GM18867 (cell line): ENCODE data around the gene GOLGA6C.
"Not testable (repeated sequence)": the region's sequence is repeated elsewhere in the genome, so short reads cannot be mapped to it uniquely, and the experiment has no call there.

ENCODE experiments used
- ATAC-seq: cut with Tn5 transposase; IDR thresholded peaks from one replicate; pipeline ENCODE4 v1.9.1; 2021; ENCODE audit warnings: mild to moderate bottlenecking, moderate library complexity; ENCODE audit not compliant: unreplicated experiment

Gene GOLGA6C

DNA sequence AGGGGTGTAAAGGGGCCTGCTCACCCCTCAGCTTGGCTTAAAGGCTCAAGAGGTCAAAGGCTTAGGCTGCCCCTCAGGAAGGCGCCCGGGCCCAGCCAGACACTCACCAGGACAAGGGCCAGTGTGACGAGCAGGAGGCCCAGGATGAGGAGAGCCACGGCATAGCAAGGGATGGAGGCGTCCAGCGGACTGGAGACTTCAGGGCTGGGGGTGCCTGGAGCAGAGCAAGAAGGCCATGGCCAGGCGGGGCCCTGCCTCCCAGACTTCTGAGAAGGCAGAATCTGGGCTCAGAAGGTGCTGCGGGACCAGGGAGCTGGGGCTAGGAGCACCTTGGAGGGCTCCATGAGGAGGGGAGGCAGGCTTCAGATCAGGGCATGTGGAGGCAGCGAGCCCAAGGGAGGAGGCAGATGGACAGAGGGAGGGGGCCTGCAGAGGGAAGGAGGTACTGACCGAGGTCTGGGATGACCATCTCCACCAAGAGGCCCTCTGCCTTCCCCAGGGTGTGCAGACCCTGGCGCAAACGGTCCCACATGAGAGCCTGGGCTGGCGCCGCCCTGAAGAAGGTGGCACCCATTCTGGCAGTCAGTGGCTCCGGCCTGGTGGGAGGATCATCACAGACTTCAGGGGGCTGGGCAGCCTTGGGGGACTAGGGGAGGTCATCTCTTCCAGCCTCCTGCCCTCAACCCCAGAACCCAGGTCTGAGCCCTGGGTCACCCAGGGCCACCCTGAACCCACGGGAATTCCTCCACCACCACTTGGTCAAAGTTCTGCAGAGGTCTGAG lies 32.0 kb upstream of the GOLGA6C start:
- no peak for ATAC-seq

DNA sequence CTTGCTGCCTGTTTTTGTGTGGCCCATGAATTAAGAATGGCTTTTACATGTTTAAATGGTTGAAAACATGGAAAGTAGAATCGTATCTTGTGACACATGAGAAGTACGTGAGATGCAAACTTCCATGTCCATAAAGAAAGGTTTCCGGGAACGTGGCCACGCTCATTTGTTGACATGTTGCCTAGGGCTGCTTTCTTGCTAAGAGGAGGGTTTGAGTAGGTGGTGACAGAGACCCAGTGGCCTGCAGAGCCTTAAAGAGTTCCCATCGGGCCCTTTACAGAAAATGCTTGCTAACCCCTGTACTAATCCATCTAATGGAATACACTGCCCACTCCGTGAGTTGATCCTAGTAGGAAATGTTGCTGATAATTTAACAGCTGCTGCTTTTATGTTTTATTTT lies 31.0 kb upstream of the GOLGA6C start:
- ATAC-seq: not testable (repeated sequence)

DNA sequence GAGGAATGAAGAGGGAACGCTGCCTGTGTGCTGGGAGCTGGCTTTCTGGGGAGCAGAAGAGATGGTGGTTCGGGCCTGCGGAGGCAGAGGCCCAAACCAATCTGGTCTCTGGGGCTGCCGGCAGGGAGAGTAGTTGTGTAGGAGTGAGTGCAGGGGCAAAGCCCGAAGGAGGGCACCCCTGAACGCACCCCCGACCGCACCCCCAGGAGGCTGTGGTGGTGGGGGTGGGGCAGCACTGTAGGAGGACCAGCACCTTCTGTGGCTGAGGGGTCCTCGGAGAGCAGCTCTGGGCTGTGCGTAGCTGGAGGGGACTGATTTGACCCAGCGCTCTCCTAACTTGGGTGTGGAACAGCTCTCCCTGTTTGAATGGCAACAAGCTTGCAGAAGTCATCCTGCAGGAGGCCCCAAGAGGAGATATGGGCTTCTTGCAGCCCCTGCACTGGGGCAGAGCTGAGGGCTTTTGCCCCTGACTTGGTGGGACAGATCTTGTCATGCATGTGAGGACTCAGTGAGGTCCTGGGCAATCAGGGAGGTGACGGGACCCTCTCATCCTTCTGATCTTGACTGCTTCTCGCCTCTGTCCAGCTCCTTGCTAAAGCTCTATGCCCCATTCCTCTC lies 30.4 kb upstream of the GOLGA6C start:
- ATAC-seq: no peak

DNA sequence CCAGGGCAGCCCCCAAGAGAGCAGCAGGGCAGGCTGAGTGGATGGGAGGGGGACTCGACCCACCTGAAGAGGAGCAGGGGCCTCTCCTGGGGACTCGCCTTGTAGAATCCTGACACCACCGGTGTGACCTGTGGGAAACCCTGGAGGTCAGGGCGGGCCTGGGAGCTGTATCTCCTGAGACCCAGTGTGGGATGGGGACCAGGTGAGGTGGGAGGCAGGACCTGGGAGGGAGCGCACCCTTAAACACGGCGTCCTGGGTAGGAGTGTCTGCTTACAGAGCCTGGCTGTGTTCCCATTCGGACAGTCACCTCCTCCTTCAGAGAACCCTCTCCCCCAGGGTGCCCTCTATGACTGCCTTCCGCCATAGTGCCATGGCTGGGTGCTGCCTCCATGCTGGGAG lies 29.3 kb upstream of the GOLGA6C start:
- no peak for ATAC-seq

DNA sequence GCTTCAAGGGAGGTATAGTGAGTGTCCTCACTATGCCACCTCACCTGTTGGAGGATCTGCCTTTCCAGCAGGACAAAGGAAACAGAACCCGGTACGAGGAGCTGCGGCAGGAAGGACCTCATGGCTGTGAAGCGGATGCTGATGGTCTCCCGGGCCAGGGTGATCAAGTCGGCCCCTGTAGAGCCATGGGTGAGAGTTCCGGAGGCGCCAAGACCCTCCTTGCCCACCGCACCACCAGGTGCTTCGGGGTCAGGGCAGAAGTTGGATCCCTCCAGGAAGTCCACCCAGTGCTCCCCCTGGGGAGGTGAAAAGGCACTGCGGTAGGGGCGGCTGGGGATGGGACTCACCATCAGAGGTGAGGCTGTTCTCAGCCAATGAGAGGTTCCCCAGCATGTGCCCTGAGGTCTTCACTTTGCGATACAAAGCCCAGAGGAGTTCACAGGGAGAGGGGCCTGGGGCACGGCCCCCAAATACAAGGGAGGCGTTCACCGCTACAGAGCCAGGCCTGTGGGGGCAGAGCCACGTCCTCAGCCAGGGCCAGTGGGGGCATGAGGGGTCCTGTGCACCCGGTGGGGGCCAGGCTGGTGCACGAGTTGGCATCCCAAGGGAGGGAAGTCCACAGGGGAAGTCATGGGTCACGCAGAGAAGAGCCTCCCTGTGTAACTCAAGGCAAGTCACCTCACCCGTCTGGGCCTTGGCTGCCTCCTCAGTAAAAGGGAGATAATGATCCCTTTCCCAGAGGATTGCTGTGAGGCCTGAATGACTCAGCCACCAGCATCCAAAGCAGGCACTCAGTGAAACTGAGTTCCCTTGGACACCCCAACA lies 28.7 kb upstream of the GOLGA6C start:
- ATAC-seq: no peak

DNA sequence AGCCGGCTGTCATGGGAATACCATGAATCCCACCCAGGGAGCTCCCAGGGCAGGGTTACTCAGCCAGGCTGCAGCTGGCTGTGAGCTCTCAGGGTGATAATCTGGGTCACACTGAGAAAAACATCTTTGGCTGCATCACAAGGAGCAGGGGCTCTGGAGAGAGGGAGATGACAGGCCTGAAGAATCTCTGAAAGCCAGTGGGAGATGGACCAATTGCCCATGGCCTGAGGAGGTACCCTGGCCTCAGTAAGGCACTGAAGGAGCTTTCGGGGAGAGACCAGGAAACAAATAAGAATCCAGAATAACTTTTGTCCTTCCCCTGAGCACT lies 28.2 kb upstream of the GOLGA6C start:
- ATAC-seq: no peak

DNA sequence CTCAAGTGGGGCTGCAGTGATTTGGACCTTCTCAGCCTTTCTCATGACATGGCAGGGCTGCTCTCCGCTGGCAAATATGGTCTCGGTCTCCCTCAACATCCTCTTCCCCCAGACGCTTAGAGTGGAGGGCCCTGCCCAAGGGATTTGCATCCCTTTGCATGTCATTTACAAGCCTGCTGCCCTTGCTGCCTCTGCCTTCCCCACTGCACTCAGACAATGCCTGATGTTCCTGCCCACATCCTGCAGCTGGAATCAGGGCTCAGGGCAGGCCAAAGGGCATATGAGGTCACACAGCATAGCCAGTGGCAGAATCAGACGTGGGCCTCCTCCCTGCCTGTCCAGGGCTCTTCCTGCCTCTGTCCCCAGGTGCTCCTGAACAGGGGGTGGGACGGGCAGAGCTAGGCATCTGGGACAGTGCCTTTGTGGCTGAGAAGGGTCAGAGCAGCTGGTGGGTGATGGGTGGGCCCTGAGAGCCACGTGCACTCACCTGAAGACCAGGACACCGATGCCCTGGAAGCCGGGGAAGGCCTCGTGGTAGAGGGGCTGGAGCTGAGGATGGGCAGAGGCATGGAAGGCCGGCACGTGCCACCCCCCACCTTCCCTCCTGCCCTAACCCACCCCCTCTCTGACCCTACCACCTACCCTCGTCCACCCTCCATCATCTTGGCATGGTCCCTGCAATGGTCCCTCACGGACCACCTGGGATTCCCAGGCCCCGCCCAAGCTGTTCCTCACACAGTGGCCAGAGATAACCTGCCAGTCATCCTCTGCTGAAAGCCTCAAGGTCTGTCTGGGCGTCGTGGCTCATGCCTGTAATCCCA lies 27.4 kb upstream of the GOLGA6C start:
- no peak for ATAC-seq

DNA sequence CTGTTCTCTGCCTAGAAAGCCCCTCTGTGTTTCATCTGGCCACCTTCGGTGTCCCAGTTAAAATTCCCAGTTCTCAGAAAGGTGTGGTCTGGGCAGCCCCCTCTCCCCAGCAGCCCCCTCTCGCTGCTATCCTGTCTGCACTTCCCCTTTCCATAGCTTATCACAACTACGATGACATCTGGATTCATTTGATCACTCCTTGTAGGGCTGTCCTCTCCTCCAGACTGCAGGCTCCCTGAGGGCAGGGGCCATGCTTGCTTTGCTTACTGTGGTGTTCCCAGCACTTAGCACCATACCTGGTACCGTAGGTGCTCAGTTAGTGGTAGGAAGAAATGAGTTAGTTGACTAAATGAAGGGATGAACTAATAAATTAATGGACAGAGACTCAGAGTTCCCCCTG lies 26.3 kb upstream of the GOLGA6C start:
- ATAC-seq: no peak

DNA sequence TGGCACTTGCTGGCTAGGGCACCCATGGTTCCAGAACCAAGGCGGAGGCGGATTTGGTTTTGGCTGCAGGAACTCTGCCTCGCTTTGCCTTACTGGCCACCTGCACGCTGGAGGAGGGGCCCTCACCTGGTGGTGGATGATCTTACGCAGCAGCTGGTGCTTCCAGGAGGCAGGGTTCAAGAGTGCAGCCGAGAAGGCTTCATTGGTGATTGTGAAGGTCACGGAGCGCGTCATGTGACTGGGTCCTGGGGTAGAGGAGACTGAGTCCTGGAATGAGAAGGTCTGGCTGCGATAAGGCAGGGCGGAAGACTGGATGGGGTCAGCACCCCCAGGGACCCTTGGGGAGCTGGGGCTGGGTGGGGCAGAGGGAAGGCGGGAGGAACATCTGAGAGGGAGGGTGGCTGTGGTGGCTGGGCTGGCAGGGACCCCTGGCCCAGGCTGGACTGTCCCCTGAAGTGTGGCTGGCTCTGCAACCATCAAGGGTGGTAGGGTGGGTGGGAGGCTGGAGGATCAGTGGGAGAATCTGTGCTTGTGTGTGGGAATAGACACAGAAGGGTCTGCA lies 25.8 kb upstream of the GOLGA6C start:
- ATAC-seq: no peak

DNA sequence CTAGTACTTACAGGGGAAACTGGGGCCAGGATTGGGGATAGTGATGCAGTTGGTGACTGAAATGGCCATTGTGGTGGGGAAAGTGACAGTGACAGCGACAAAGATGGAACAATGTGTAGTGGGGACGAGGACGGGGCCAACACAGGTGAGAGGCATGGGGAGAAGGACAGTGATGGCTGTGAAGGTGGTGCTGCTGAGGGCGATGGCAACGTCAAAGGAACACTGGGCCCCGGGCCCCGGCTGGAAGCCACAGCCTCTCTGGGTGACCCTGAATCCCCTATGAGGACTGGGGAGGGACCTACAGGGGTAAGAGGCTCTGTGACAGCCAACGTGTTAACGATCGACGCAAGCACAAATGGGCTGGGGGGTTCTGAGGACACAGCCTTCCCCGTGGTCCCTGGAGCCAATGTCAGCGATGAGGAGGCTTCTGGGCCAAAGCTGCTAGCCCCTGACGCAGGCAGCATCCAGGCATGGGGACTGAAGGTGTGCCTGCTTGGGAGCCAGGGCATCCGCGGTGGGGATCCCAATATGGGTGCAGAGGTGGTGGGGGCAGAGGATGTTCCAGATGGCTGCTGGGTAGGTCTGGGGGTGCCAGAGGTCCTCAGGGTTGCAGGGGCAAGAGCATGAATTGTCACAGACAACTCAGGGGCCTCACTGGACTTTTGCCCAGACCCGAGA lies 25.2 kb upstream of the GOLGA6C start:
- no peak for ATAC-seq

DNA sequence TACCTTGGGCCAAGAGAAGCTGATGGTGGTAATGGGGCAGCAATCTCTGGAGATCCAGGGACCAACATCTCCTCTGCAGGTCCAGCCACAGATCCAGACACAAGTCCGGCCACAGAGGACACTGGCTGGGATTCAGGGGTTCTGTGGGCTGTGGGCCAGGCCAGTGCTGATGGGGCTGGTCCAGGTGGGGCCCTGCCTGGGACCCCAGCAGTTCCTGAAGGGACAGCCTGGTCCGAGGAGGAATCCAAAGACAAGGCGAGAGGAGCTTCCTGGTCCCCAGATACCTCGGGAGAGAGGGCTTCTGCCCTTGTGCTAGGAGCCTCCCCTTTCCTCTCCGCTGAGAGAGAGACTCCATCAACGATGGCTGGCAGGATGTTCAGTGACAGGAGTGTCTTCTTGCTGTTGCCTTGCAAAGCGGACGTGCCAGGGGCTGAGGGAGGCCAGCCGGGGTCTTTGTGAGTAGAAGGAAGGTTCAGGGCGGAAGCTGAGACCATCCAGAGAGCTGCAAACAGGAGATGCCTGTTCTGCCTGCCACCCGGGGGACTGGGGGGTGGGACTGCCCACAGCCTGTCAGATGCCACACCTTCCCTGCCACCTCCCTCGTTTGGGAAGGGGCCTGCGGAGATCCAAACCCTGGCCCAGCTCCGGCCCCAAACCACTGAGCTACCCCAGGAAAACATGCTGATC lies 24.5 kb upstream of the GOLGA6C start:
- no peak for ATAC-seq

DNA sequence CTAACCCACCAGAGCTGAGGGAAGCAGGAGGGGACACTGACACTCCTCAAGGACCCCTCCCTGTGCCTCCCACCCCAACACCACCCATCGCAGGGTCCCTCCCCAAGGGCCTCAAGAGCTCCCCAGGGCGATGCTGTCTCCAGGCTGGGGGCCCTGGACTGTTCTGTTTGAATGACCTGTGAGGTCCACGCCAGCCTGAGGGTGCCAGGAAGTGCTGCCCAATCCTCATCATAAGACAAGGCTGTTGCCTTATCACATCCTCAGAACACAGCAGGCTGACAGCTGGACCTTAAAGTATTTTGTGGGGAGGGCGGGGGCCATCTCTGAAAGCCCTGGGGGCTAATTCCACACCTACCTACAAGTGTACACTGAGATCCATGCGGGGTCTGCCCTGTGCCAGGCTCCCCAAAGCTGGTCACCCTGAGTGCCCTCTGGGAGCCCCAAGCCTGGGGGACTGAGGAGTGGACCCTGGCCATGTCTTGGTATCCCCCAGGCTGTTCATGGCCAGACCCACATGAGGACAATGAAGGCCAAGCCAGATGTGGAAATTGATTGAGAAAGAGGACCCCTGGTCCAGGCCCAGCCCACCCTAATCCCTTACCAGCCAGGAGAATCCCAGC lies 23.8 kb upstream of the GOLGA6C start:
- no peak for ATAC-seq

DNA sequence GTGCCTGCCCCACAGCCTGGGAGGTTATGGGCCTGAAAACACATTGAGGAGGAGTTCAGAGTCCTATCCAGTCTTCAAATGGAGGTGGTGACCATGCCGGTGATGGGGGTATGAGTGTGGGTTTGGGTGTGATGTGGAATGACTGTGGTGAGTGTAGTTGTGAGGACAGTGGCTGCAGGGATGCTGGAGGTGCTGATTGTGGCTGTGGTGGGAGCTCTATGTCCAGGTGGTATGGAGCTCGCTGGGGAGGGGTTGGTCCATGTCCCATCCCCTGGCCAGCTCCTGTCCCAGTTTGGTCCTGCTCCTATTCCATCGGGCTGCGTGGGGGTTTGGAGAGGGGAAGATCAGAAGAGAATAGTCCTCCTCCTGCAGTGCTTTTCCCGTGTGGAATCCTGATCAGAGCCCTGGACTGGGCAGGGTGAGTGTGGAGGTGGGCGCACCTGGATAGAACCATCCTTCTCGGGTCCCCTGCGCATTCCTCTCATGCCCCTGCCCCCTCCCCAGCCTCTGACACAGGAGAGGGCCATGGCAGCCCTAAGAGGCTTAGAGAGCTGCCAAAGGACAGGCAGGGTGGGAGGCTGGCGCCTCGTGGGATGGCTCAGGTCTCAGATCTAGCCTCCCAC lies 23.0 kb upstream of the GOLGA6C start:
- no peak for ATAC-seq

DNA sequence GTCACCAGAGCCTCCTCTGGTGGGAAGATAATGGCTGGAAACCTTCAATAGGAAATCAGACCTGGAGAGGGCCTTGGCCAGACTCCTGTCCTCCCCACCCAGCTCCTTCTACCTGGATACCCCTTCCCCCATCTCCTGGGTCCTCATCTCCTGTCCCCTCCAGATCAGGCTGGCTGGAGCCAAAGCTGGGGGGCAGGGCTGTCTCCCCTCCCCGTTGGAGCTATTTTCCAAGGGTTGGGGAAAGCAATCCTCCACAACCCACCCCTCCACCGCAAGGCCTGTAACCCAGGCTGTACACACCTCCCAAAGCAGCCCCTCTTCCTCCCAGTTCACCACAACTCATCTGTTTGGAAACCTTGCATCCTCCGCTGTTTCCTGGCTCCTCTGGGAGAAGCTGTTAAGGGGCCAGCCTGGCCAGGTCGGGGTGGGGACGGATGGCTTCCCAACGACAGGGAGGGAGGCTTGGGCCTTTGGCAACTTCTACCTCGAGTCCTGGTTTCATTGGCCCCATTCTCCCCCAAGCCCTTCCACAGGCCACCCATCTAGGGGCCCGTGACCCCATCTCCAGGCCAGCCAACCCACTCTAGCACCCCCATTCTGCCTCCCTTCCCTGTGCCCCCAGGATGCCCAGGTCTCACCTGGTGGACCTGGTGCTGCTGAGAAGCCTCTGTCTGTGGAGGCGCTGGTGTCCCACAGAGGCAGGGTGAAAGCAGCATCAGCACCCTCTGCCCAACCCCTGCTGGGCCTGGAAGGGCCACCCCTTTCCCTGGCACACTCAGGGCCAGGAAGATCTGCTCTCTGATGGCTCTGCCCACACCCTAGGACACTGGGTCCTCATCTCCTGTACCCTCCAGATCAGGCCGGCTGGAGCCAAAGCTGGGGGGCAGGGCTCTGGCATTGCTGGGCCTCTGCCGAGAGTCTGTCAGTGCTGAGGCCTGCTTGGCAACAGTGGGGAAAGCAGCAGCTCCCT lies 22.1 kb upstream of the GOLGA6C start:
- no peak for ATAC-seq

DNA sequence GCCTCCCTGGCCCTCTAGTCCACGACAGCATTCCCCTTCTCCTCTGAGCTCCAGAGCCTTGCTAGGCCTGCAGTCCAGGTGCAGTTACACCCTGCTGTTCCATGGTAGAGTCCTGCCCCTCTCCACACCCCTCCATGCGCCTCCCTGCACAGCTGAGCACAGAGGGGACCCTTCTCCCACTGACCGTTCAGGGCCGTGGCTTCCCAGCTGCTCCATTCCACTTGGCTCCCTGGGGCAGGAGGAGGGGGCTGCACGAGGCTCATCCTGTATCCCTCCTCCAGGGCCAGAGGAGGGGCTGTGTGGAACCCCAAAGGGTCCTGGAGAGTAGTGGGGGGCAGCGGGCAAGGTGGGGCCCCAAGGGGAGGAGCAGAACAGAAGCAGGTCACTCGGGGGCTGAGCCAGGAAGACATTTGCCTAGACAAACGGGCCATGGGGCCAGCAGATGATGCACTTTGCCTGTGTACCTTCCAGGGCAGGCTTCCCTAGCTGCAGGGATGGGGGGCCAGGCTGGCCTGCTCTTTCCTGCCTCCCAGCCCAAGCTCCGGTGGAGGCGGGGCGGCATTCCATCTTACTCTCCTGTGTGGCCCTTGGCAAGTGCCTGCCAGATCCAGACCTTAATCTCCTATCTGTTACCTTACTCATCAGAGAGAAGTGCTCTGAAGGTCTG lies 20.7 kb upstream of the GOLGA6C start:
- ATAC-seq: no peak

DNA sequence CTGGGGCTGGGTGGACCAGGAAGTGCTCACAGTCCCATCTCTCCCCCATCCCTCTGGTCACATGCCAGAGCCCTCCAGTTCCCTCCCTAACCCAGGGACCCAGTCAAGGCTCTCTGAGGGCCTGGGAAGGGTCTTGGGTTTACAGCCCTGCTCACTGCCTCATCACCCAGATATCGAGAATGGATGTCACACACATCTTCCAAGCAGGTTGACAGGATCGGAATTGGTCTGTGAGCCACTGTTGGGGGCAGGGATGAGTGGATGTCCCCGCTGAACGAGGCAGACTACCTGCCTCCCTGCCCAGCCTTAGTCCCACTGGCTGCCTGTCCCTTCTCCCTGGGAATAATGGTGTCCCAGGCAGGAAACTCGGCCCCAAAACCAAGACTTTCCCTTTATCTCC lies 20.0 kb upstream of the GOLGA6C start:
- no peak for ATAC-seq

DNA sequence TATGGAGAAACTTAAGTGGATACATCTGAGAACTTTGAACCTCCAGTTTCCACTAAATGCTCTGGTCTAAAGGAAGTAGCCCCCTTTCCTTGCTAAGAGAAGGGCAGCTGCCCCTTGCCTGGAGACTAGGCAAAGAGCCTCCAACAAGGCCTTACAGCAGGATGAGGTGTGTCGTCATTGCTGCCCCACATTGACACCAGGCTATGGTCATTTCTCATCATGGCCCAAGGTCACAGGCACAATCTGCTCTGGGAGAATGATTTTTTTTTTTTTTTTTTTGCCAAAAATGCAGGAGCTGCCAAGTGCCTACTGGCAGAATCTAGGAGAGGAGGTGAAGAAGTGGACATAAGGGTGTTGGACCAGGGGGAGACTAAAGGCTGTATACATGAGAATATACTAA lies 12.4 kb upstream of the GOLGA6C start:
- ATAC-seq: not testable (repeated sequence)
